Hematopoietic multipotent progenitor cell treated with erythropoietin and hydrocortisone succinate and interleukin-3 and kit ligand, for 6 days (in vitro differentiated cells): ENCODE data around the gene TADA2A.

Experiments
- DNase-seq: peaks from one replicate; pipeline ENCODE4 v3.0.0-alpha.2; 2015

The TADA2A gene, protein sequence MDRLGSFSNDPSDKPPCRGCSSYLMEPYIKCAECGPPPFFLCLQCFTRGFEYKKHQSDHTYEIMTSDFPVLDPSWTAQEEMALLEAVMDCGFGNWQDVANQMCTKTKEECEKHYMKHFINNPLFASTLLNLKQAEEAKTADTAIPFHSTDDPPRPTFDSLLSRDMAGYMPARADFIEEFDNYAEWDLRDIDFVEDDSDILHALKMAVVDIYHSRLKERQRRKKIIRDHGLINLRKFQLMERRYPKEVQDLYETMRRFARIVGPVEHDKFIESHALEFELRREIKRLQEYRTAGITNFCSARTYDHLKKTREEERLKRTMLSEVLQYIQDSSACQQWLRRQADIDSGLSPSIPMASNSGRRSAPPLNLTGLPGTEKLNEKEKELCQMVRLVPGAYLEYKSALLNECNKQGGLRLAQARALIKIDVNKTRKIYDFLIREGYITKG

DNA sequence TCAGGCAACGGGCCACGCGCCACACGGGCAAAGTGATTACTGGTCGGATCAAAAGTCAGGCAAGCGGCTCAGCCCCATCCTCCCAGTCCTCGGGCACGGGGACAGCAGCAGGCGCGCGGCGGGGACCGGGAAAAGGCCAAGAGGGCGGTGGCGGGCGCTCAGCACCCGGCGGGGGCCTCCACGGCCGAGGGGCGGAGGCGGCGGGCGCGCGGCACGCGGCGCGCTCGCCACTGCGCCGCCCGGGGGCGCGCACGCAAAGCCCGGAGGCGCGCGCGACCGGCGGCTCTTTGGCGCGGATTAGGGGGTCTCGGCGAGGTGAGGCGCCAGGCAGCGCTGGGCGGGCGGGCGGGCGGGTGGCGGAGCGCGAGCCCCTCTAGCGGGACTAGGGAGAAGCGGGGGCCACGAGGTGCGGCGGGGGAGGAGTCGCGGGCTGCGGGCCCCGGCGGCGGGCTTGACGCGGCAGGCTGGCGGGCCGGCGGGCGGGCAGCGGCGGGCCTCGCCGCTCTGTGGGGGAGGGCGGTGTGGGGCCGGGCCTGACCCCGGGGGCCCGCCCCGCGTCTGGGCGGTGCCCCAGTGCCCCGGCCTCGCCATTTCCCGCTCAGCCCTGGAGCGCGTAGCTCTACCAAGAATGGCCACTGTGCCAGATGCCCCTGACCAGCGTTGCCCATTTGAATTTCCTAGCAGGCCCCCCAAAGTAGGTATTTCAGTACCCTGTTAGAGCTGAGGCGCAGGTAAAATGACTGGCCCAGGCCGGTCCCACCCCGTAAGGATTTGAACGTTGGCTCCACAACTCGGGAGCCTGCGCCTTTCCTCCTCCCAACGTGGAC, at the start of gene TADA2A, which contains the start of gene ACACA:
Gene TADA2A, plus strand, starts transcription at position 252 of the 827 bp plus-strand sequence. CDS start 4,480 bp downstream, outside the sequence.
Gene ACACA, minus strand, starts transcription at position 202 of the 827 bp plus-strand sequence. CDS start 537 bp downstream, outside the sequence.
- DNase-seq: peak; percentile 92

DNA sequence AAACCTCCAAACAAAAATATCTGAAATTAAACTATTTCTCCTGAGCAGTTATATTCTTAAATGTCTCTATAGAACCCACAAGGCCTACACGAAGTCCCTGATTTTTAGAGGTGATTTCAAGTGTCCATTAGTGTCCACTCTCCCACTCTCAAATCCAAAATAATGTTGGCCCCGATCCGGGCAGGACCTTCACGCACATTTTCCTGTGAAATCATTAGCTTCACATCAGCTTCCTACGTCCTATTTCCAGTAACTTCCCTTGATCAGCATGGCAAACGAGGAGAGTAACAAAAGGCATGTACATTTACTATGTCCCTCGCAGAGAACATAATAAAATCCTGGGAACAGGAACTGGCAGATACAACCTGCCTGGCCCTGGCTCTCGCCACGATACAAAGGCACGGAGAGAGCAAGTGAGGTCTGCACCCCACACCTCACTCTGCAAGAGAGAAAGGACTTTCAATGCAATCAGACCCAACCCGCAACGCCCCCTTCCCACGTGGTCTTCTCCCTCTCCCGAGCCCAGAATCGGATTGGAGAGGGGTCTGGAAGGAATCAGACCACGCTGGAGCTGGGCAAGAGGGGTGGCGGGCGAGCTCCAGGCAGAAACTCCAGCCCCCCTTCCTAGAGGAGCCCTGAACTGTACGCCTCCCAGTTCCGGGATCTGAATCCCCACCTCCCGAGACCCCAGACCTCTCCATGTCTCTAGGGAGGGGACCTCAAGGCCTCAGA, 48.4 kb upstream of the TADA2A start:
- DNase-seq: peak; percentile 78

DNA sequence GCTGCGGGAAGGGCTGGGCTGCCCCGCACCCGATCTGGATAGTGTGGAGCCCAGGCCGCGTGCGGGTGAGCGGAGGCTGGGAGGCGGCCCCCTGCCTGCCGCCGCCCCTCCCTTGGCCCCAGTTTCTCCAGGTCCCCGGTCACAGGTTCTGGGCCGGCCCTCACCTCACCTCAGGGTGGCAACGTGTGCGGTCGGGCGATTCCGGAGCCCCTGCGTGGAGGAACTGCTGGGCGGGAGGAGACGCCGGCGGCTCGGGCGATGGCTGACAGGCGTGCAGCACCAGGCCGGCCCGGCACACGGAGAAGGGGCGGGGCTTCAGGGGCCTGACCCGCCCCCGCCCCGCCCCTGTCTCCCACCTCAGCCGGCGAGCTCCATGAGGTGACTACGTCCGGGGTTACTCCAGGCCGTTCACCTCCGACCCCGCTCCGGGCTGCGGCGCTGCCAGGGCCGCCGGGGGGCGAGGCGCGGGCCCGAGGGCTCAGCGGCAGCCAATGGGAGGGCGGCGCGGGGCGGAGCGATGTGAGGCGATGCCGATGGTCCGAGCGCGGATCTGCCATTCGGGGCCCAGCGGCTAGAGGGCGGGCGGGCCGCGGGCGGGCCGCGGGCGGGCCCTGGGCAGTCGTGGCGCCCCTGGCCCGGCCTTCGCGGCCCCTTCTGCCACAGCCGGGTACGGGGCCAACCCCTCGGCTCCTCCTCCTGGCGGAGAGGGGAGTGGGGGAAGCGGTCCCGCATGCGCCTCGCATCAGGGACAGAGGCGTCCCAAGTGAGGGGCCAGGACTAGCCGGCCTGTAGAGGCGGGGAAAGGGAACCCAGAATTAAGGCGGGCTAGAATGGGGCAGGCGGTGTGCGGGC, 47.6 kb upstream of the TADA2A start:
- peak; percentile 98 for DNase-seq

DNA sequence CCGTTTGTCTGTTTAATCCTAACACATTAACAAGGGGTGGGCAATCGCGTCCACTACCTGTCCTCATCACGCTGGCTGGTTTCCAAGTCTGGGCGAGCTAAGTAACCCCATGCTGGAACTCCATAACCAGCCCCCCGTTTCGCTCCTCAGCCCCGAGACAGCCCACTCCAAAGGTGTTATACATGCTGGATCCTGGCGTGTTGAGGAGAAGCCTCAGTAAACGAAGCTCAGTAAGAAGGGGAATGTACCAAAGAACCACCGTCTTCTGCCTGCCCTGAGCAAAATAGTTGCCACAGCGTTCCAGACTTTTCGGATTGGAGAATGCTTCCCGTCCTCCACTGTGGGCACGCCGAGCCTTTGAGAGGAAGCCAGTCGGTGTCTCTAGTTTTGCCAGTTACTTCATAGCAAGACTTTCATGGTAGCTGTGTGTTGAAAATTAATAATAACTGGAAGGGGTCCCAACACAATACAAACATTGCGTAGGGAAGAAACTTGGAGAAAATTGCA, 47.0 kb upstream of the TADA2A start:
- no peak for DNase-seq

DNA sequence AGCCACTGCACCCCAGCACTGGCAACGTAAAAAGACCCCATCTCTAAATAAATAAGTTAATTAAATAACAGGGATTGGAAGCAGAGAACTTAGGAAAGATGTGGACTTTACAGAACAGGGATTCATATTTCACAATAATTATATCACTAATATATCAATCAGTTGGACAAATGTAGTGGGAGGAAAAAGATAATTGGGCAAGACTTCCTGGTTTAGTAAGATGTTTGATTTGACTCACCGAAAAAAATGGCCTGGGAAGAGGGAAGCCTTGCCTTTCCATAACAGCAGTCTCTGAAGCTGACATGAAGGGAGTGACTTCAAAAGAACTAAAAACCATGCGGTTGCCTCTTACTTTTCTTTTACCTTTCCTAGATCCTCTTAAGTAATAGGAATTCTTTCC, 46.1 kb upstream of the TADA2A start:
- DNase-seq: no peak

DNA sequence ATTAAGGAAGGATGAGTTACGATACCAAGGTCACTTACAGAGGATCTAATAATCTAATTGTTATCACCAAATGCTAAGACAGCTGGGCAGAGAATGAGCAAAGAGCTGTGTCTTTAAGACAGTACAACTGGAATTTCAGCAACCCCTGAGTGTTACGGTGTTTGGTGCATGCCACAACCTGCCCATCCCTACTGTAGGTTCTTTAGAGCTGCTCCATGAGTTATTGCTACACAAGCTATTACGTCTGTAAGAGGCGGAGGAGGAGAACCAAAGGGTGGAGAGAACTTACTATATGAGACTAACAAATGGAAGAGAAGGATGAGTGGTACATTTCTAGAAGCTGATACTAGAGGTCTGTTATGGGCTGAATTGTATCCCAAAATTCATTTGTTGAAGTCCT, 45.1 kb upstream of the TADA2A start:
- DNase-seq: no peak

DNA sequence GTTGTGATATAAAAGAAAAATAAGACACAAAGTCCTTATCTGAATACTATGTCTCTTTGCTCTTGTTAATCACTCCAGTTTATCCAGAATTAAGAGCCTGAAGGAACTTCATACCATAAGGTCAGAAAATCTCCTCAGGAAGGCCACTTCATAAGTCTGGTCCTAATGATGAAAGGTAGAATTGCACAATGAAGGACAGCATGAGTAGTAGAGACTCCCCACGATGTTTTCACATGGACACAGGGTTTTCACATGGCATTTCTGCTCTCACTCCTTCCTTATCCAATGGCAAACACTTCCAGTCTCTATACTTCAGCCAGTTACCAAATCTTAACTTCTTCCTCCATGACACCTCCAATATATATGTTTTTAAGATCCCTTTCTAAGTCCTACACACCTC, 41.1 kb upstream of the TADA2A start:
- DNase-seq: no peak

DNA sequence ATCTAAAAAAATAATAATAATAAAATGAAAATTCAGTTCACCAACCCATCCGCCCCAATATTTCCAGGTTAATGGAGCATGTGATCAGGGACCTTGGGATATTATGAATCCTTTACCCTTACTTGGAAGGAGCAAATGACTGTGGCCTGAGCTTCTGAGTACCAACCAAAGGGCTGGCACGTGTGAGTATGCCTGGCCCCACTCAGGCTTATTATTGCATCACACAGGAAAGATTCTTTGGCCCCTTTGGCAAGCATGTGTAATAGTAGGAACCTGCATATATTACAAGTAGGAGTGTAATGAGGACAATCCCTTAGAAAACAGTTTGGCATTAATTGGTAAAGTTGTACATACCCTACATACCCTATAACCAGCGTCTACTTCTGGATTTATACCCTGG, 38.1 kb upstream of the TADA2A start:
- peak; percentile 24 for DNase-seq

DNA sequence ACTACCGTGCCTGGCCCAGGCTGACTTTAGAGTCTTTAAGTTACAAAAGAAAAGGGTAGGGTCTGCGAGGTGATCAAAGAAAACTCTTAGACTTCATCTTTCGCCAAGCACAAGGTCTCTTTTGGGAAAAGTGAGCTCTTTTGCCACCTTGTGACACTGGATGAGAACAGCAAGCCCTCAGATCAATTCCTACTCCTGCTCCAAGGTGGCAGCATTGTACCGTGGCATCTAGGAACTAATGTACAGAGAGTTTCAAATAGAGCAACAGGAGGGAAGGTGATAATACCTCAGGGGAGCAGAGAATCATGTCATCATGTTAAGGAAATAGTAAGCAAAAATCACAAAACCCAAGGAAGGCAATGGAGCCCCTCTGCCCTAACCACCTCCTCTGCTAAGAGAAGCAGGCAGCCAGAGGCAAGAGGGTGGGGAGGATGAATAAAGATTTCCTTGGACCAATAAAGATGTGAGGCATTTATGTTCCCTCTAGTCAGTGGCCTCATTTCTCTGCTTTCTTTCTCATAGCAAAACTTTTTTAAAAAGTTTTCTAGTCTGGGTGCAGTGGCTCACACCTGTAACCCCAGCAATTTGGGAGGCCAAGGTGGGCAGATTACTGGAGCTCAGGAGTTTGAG, 33.0 kb upstream of the TADA2A start:
- peak; percentile 95 for DNase-seq

DNA sequence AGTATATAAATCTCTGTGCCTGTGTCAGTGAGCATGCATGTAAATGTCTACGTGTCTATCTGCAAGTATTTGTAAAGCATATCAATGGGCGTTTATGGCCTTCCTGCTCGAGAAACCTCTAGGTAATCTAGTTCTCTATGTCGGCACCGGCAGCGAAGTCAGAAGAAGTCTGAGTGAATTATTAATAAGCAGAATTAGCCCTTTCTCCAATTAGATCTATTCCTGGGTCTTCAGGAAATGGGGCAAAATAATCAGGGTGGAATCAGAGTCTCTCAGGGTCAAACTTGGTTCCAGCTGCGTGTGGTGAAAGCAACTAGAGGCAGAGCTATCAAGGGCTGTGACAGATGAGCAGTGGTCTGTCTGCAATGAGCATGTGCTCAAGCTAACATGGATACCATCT, 31.0 kb upstream of the TADA2A start, which contains the start of gene C17orf78:
Gene C17orf78, plus strand, starts transcription at position 280 of the 400 bp plus-strand sequence. Its CDS starts 108 bp downstream, at position 388.
- no peak for DNase-seq

DNA sequence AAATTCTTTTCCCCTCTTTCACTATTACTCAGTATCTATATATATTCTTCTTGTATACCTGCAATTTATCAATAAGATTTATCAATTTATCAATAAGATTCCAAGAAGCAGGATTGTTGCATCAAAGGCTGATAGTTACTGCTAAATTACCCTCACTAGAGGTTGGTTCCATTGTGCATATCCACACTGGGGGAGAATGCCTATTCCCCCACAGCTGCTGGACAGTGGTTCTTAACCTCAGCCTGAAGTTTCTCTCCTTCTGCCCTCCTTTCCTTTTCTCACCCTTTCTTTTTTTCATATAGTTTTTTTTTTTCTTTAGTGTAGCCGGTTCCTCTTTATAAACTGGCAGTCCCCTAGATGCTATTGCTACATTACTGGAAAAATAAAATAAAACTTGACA, 24.6 kb upstream of the TADA2A start:
- DNase-seq: no peak

DNA sequence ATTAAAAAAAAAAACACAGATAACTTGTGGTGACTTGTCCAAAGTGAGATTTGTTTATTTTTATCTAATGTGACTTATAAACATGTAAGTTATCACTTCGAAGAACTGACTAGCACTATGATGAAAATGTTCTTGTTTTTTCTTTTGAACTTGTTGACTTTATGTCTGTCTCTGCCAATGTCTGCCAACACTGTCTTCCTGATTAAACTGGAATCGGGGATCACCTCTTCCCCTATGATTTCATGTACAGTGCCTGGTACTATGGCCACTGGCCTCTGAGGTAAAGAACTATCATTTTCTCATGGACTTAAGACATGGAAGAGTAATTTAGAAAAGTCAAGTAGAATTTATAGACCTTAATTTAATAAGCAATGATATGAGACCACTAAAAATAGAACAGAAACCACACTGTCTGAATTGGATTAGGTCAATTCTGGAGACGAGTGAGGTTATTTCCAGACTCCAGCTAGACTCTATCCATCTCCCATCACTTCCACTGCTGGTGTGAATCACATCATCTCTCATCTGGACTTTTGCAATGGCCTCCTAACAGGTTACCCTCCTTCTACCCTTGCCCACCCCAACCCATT, 22.0 kb upstream of the TADA2A start:
- DNase-seq: no peak

DNA sequence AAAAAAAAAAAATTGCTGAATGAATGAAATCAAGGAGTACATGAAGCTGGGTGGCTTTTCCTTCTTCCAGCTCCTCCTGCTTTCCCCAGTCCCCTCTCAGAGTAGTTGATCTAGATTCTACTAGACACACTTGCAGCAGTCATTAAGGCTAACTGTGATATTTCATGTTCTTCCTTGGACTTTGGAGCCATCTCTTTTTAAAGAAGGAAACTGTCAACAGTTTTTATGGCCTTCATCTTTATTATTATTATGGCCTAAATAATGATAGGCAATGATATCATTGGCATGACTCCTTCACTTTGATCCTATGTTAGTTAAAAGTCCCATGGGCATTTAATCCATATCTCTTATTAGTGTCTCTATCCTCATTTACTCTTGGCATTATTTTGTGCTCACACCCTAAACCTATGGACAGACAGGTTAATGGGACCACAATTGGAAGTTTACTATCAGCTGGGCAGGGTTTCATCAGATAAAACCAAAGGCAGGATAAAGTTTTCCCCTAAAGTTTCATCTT, 21.2 kb upstream of the TADA2A start:
- DNase-seq: no peak

DNA sequence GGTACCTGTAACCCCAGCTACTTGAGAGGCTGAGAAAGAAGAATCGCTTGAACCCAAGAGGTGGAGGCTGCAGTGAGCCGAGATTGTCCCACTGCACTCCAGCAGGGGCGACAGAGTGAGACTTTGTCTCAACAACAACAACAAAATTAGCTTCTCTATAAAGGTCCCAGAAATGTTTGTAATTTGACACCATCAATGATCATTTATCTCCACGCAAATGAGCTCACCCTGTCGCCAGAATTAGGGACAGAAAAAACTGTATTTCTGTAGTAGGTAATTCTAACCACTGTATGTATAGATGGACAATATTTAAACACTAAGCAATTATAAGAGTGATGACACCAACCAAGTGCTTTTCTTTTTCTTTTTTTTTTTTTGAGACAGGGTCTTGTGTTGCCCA, 20.2 kb upstream of the TADA2A start:
- DNase-seq: no peak

DNA sequence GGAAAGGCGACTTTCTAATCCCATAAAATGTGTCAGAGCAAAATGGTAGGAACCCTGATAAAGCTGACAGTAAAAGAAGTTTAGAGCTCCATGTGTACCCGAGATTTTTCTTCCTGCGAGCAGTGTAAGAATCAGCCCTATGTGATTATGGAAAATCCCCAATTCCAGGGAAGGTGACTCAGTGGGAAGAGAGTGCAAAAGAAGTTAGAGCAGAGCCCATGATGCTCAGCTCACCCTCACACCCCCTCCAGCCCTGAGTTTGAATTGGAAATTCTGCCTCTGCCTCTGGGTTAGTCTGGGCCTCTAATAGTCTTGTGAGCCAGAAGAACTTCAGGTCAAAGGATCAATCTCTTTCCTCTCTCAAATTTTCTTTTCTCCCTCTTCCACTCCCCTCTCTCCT, 18.4 kb upstream of the TADA2A start:
- DNase-seq: no peak

DNA sequence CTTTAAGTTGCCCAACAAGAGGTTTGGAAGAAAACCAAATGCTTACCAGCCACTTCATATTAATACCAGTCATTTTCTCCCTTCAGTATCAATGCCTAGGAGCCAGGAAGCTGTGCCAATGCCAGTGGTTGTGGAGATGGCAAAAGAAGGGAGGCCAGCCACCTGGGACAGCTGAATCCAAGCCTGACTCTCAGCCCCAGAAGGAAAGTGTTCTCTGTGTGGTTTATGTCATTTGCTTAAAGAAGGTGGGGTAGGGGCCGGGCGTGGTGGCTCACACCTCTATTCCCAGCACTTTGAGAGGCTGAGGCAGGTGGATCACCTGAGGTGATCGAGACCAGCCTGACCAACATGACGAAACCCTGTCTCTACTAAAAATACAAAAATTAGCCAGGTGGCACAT, 17.5 kb upstream of the TADA2A start:
- DNase-seq: no peak

DNA sequence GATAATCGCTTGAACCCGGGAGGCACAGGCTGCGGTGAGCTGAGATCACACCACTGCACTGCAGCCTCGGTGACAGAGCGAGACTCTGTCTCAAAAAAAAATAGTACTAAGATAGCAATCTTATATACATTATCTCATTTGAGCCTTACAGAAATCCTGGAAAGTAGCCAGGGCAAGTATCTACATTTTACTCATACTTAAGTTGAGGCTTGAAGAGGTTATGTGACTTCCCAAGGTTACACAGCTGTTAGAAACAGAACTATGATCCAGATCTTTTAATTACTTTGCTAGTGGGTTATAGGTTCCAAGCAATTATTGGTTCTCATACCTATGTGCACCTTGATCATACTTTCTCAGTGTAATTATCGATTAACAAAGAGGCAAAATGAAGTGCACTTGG, 15.5 kb upstream of the TADA2A start:
- DNase-seq: peak; percentile 41

DNA sequence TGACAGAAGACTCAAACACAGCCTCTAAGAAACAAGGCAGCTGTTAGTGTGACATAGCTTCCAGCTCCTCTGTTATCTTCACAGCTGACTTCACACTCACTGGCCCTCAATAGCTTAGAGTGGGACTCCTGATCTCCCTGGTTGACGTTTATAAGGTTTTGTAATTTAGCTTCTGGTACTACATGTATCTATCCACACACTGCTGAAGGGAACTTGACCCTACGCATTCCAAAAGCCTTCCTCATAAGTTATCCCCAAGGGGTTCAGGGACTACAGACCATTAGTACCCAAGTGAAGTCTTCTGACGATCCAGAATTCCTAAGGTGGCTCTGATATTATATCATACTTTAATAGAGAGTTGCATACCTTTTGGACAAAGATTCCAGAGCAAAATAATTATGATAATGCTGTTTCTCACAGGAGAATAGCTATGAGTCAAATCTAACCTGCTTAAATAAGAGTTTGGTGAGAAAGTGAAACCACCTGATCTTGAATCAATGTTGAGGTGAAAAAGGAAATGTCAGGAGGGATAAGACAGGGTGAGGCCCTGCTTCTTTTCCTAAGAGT, 14.6 kb upstream of the TADA2A start:
- no peak for DNase-seq

DNA sequence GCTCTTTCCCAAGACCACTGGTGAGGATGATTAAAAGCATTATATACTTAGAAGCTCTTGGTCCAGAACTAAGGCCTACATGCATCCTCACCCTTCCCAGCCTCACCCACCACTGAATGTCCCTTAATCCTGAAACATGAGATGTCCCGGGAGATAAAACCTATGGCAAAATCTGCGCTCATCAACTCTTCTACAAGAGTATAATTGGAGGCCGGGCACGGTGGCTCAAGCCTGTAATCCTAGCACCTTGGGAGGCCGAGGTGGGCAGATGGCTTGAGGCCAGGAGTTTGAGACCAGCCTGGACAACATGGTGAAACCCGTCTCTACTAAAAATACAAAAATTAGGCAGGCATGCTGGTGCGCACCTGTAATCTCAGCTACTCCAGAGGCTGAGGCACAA, 13.3 kb upstream of the TADA2A start:
- DNase-seq: no peak

DNA sequence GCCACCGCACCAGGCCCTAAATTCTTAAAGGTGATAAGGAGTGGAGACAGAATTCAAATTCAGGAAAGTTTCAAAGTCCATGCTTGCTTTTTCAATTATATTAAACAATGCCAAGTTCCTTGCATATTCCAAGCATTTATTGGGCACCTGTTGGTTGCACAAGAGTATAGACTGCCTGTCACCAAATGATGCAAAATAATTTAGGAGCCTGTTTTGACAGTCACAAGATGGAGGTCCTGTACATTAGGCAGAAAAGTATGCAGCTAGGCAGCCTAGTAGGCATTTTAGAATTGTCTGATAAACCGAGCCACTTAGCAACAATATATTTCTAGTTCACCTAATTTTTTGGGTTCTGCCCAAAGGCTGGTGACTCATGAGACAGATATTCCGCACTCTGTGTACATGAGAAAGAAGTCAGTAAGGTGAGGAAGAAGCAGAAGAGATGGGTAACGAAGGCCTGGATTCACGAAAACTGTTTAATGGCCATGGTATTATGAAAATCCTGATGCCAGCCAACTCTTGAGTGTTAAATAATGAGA, 7.4 kb upstream of the TADA2A start:
- no peak for DNase-seq
